C4-2B (cell line): ENCODE measurements around the gene ABHD17C.

Experiments used
- ZFX ChIP-seq: fragments of 450-650 bp; IDR thresholded peaks from 2 replicates; pipeline ENCODE4 v1.6.1; 2017
- TF ChIP-seq, protein P1 (sequence below): fragments of 450-650 bp; conservative IDR thresholded peaks from 2 replicates; pipeline ENCODE4 v1.5.1; 2017; ENCODE audit warnings: mild to moderate bottlenecking

DNA sequence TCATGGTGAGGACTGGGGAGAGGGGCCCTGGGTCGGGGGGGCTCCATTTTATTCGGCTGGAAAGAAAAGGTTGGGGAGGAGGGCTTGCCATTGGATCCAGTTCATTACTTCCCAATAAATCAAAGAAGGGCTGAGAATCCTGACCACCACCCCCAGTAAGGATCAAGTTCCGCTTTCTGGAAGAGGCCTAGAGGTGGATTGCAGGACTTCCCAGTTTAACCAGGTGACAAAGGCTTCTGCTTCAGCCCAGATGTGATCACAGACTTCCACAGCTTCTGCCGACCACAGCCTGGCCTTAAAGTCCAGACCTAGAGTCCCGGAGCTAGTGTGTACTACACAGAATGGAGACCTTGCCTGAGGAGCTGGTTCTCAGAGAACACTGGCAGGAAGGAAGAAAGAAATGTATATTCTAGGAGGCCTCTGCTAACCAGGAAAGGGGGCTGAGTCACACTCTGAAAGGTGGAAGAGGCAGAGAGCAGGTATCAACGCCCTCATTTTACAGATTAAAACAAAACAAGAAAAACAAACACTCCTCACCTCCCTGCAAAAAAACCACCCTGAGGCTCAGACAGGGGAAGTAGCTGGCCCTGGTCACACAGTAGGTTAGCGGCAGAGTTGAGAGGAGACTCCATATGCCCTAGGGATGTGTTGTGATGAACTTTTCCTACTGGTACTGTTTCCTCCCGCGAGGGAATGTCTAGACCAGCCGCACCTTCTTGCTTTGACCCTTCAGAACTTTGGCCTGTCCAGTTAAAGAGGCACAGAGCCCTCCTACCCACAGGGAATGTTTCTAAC lies 82.9 kb downstream of the ABHD17C start:
- TF ChIP-seq, protein P1, sequence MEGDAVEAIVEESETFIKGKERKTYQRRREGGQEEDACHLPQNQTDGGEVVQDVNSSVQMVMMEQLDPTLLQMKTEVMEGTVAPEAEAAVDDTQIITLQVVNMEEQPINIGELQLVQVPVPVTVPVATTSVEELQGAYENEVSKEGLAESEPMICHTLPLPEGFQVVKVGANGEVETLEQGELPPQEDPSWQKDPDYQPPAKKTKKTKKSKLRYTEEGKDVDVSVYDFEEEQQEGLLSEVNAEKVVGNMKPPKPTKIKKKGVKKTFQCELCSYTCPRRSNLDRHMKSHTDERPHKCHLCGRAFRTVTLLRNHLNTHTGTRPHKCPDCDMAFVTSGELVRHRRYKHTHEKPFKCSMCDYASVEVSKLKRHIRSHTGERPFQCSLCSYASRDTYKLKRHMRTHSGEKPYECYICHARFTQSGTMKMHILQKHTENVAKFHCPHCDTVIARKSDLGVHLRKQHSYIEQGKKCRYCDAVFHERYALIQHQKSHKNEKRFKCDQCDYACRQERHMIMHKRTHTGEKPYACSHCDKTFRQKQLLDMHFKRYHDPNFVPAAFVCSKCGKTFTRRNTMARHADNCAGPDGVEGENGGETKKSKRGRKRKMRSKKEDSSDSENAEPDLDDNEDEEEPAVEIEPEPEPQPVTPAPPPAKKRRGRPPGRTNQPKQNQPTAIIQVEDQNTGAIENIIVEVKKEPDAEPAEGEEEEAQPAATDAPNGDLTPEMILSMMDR = no peak
- TF ChIP-seq ZFX = no peak
